OCI-M2 (cell line): ENCODE measurements around the gene PIGM.
A peak's percentile ranks its signal among the peaks of the same experiment; 100 is the strongest.

Experiments
- DNase-seq: peaks from one replicate; lab custom pipeline; 2025; ENCODE audit not compliant: unreplicated experiment; lab: John Stamatoyannopoulos, UW

Gene PIGM

GRCh38 chr1:160031365-160032164 is at the start of gene PIGM:
Gene PIGM (minus strand): TSS chr1:160031990. CDS start chr1:160031739, 251 bp downstream.
- DNase-seq, result peak; percentile 63

- no peak for DNase-seq
Measured at GRCh38 chr1:160081261-160081936, 49.6 kb upstream of the PIGM start, which contains the start of gene KCNJ9. Gene KCNJ9 (plus strand): TSS chr1:160081538. CDS start chr1:160084031, 2,493 bp downstream.

- no peak for DNase-seq
Measured at GRCh38 chr1:160080381-160081100, 48.8 kb upstream of the PIGM start.

- no peak for DNase-seq
Measured at GRCh38 chr1:160079448-160079847, 47.7 kb upstream of the PIGM start.

GRCh38 chr1:160078512-160079195 is 46.9 kb upstream of the PIGM start:
- DNase-seq, result no peak

GRCh38 chr1:160077486-160077885 is 45.7 kb upstream of the PIGM start:
- no peak for DNase-seq

- no peak for DNase-seq
Measured at GRCh38 chr1:160076295-160076694, 44.5 kb upstream of the PIGM start.

GRCh38 chr1:160075836-160076235 is 44.0 kb upstream of the PIGM start:
- no peak for DNase-seq

GRCh38 chr1:160074865-160075264 is 43.1 kb upstream of the PIGM start:
- no peak for DNase-seq

- DNase-seq, result no peak
Measured at GRCh38 chr1:160071289-160071688, 39.5 kb upstream of the PIGM start.

- no peak for DNase-seq
Measured at GRCh38 chr1:160070243-160071163, 38.7 kb upstream of the PIGM start.

- no peak for DNase-seq
Measured at GRCh38 chr1:160069460-160070231, 37.9 kb upstream of the PIGM start, which contains the start of gene KCNJ10. Gene KCNJ10 (minus strand): TSS chr1:160070160. CDS start chr1:160042532, 27,628 bp downstream.

- DNase-seq, result no peak
Measured at GRCh38 chr1:160068225-160068624, 36.4 kb upstream of the PIGM start.

GRCh38 chr1:160066829-160067745 is 35.3 kb upstream of the PIGM start:
- no peak for DNase-seq

- DNase-seq, result no peak
Measured at GRCh38 chr1:160064746-160065145, 33.0 kb upstream of the PIGM start.

GRCh38 chr1:160064164-160064563 is 32.4 kb upstream of the PIGM start:
- DNase-seq, result no peak

GRCh38 chr1:160063176-160063575 is 31.4 kb upstream of the PIGM start:
- no peak for DNase-seq

GRCh38 chr1:160062230-160062532 is 30.4 kb upstream of the PIGM start:
- no peak for DNase-seq
